ENCODE results near the gene LARGE1.

The LARGE1 gene

GRCh38 chr22:33409079-33409478, 511.2 kb downstream of the LARGE1 start:
- Histone ChIP-seq H3K4me2 (ENCODE audit: insufficient read depth, low read length) (no peak overlapping the region), H3K9ac (ENCODE audit: low read depth, low read length) (no peak overlapping the region)
- no peak for DNase-seq

GRCh38 chr22:33405194-33405593, 515.1 kb downstream of the LARGE1 start:
- no peak for ATAC-seq (ENCODE audit: insufficient read depth, low read depth)
- TF ChIP-seq EZH2 (IDR thresholded peaks at IDR 0.05; ENCODE audit: borderline replicate concordance, low read depth, low read length, severe bottlenecking) (no peak), CTCF (IDR thresholded peaks at IDR 0.05; ENCODE audit: borderline replicate concordance, extremely low read depth, low read length, poor library complexity, severe bottlenecking) (no peak)
- no peaks in the 10 kb centered on the region for H4K20me1 ChIP-seq (ENCODE audit: insufficient read depth, low read length)
- H3K36me3 ChIP-seq (ENCODE audit: insufficient read depth, low read length): no peaks in the 10 kb centered on the region
- H3K79me2 ChIP-seq (ENCODE audit: insufficient read depth, low read length): no peaks in the 10 kb centered on the region
- no peaks in the 10 kb centered on the region for H3K27me3 ChIP-seq (ENCODE audit: insufficient read depth, low read length, poor library complexity)
- no peaks in the 10 kb centered on the region for H3K4me1 ChIP-seq (ENCODE audit: insufficient read depth, low read length)
- no peak overlapping the region for H3K9ac ChIP-seq (ENCODE audit: low read depth, low read length)
- no peak overlapping the region for H3K4me2 ChIP-seq (ENCODE audit: insufficient read depth, low read length)
- no peaks in the 10 kb centered on the region for H3K9me3 ChIP-seq (ENCODE audit: insufficient read depth, low read length, severe bottlenecking)
- DNase-seq: no peak
- H3K27ac ChIP-seq (ENCODE audit: low read length): no peak overlapping the region
- no peak overlapping the region for H3K4me3 ChIP-seq (ENCODE audit: low read depth in 1 of 2, low read length in 2 of 2)
- no peak overlapping the region for H2AFZ ChIP-seq (ENCODE audit: low read depth, low read length)

More at GRCh38 chr22:33409079-33409478, 511.2 kb downstream of the LARGE1 start:
- H4K20me1 ChIP-seq (ENCODE audit: insufficient read depth, low read length): no peaks in the 10 kb centered on the region
- H3K36me3 ChIP-seq (ENCODE audit: insufficient read depth, low read length): no peaks in the 10 kb centered on the region
- H3K9me3 ChIP-seq (ENCODE audit: insufficient read depth, low read length, severe bottlenecking): no peaks in the 10 kb centered on the region
- H3K4me3 ChIP-seq (ENCODE audit: low read depth in 1 of 2, low read length in 2 of 2): no peak overlapping the region
- no peak overlapping the region for H2AFZ ChIP-seq (ENCODE audit: low read depth, low read length)
- no peaks in the 10 kb centered on the region for H3K27me3 ChIP-seq (ENCODE audit: insufficient read depth, low read length, poor library complexity)
- ATAC-seq (ENCODE audit: insufficient read depth, low read depth): no peak
- TF ChIP-seq EZH2 (IDR thresholded peaks at IDR 0.05; ENCODE audit: borderline replicate concordance, low read depth, low read length, severe bottlenecking) (no peak), CTCF (IDR thresholded peaks at IDR 0.05; ENCODE audit: borderline replicate concordance, extremely low read depth, low read length, poor library complexity, severe bottlenecking) (no peak)
- no peaks in the 10 kb centered on the region for H3K4me1 ChIP-seq (ENCODE audit: insufficient read depth, low read length)
- no peaks in the 10 kb centered on the region for H3K79me2 ChIP-seq (ENCODE audit: insufficient read depth, low read length)
- H3K27ac ChIP-seq (ENCODE audit: low read length): no peak overlapping the region

GRCh38 chr22:33404723-33405122, 515.6 kb downstream of the LARGE1 start:
- H4K20me1 ChIP-seq (ENCODE audit: insufficient read depth, low read length): no peaks in the 10 kb centered on the region
- H3K79me2 ChIP-seq (ENCODE audit: insufficient read depth, low read length): no peaks in the 10 kb centered on the region
- no peak for DNase-seq
- H3K9me3 ChIP-seq (ENCODE audit: insufficient read depth, low read length, severe bottlenecking): no peaks in the 10 kb centered on the region
- no peak overlapping the region for H3K4me3 ChIP-seq (ENCODE audit: low read depth in 1 of 2, low read length in 2 of 2)
- no peaks in the 10 kb centered on the region for H3K27me3 ChIP-seq (ENCODE audit: insufficient read depth, low read length, poor library complexity)
- H3K36me3 ChIP-seq (ENCODE audit: insufficient read depth, low read length): no peaks in the 10 kb centered on the region
- no peak for ATAC-seq (ENCODE audit: insufficient read depth, low read depth)
- no peak overlapping the region for H3K27ac ChIP-seq (ENCODE audit: low read length)
- H3K4me2 ChIP-seq (ENCODE audit: insufficient read depth, low read length): no peak overlapping the region
- no peak overlapping the region for H2AFZ ChIP-seq (ENCODE audit: low read depth, low read length)
- no peaks in the 10 kb centered on the region for H3K4me1 ChIP-seq (ENCODE audit: insufficient read depth, low read length)
- TF ChIP-seq EZH2 (IDR thresholded peaks at IDR 0.05; ENCODE audit: borderline replicate concordance, low read depth, low read length, severe bottlenecking): no peak
- no peak for TF ChIP-seq CTCF (IDR thresholded peaks at IDR 0.05; ENCODE audit: borderline replicate concordance, extremely low read depth, low read length, poor library complexity, severe bottlenecking)
- no peak overlapping the region for H3K9ac ChIP-seq (ENCODE audit: low read depth, low read length)

- H3K9ac ChIP-seq (ENCODE audit: low read depth, low read length): no peak overlapping the region
- H3K4me2 ChIP-seq (ENCODE audit: insufficient read depth, low read length): no peak overlapping the region
- no peak for TF ChIP-seq CTCF (IDR thresholded peaks at IDR 0.05; ENCODE audit: borderline replicate concordance, extremely low read depth, low read length, poor library complexity, severe bottlenecking)
- TF ChIP-seq EZH2 (IDR thresholded peaks at IDR 0.05; ENCODE audit: borderline replicate concordance, low read depth, low read length, severe bottlenecking): no peak
- ATAC-seq (ENCODE audit: insufficient read depth, low read depth): no peak
- no peak overlapping the region for H2AFZ ChIP-seq (ENCODE audit: low read depth, low read length)
- DNase-seq: no peak
- H3K9me3 ChIP-seq (ENCODE audit: insufficient read depth, low read length, severe bottlenecking): no peaks in the 10 kb centered on the region
- no peaks in the 10 kb centered on the region for H3K27me3 ChIP-seq (ENCODE audit: insufficient read depth, low read length, poor library complexity)
- no peaks in the 10 kb centered on the region for H3K36me3 ChIP-seq (ENCODE audit: insufficient read depth, low read length)
- no peak overlapping the region for H3K27ac ChIP-seq (ENCODE audit: low read length)
- no peak overlapping the region for H3K4me3 ChIP-seq (ENCODE audit: low read depth in 1 of 2, low read length in 2 of 2)
- no peaks in the 10 kb centered on the region for H4K20me1 ChIP-seq (ENCODE audit: insufficient read depth, low read length)
- no peaks in the 10 kb centered on the region for H3K4me1 ChIP-seq (ENCODE audit: insufficient read depth, low read length)
- H3K79me2 ChIP-seq (ENCODE audit: insufficient read depth, low read length): no peaks in the 10 kb centered on the region
Observed at GRCh38 chr22:33402325-33402724, 518.0 kb downstream of the LARGE1 start.

All from DND-41 (cell line).